ENCODE measurements around the gene SAMD4B. TPM values are rescaled to one million over a fixed set of nuclear protein-coding genes. Genes with fewer than 3 reads are reported as not detected.
A peak's percentile ranks its signal among the peaks of the same experiment; 100 is the strongest.

SAMD4B gene
- total RNA-seq, 1 donor from 2014 or later = 123 TPM

GRCh38 chr19:39385629-39386411 lies 43.6 kb downstream of the SAMD4B start:
- peaks cover 3% of the 10 kb centered on the region for H3K36me3 ChIP-seq (ENCODE audit: control insufficient read depth, insufficient read depth, low read length)
- TF ChIP-seq, protein P1, sequence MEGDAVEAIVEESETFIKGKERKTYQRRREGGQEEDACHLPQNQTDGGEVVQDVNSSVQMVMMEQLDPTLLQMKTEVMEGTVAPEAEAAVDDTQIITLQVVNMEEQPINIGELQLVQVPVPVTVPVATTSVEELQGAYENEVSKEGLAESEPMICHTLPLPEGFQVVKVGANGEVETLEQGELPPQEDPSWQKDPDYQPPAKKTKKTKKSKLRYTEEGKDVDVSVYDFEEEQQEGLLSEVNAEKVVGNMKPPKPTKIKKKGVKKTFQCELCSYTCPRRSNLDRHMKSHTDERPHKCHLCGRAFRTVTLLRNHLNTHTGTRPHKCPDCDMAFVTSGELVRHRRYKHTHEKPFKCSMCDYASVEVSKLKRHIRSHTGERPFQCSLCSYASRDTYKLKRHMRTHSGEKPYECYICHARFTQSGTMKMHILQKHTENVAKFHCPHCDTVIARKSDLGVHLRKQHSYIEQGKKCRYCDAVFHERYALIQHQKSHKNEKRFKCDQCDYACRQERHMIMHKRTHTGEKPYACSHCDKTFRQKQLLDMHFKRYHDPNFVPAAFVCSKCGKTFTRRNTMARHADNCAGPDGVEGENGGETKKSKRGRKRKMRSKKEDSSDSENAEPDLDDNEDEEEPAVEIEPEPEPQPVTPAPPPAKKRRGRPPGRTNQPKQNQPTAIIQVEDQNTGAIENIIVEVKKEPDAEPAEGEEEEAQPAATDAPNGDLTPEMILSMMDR (IDR thresholded peaks at IDR 0.05; ENCODE audit: insufficient read depth, low read length, poor library complexity, severe bottlenecking) = no peak
- H3K27me3 ChIP-seq (ENCODE audit: control insufficient read depth, insufficient read depth, low read length) = no peaks in the 10 kb centered on the region
- no peak for DNase-seq (ENCODE audit: low read depth)
- no peak overlapping the region for H3K4me3 ChIP-seq (ENCODE audit: low read depth, low read length)

- no peaks in the 10 kb centered on the region for H3K27me3 ChIP-seq (ENCODE audit: control insufficient read depth, insufficient read depth, low read length)
- H3K4me3 ChIP-seq (ENCODE audit: low read depth, low read length) = no peak overlapping the region
- TF ChIP-seq, protein P1 (IDR thresholded peaks at IDR 0.05; ENCODE audit: insufficient read depth, low read length, poor library complexity, severe bottlenecking) = no peak
- peaks cover 3% of the 10 kb centered on the region for H3K36me3 ChIP-seq (ENCODE audit: control insufficient read depth, insufficient read depth, low read length)
- DNase-seq (ENCODE audit: low read depth) = no peak
Observed at GRCh38 chr19:39386557-39386956, 44.3 kb downstream of the SAMD4B start.

GRCh38 chr19:39388657-39389056 lies 46.4 kb downstream of the SAMD4B start:
- TF ChIP-seq, protein P1 (IDR thresholded peaks at IDR 0.05; ENCODE audit: insufficient read depth, low read length, poor library complexity, severe bottlenecking) = no peak
- Histone ChIP-seq H3K36me3 (ENCODE audit: control insufficient read depth, insufficient read depth, low read length) (peaks cover 2% of the 10 kb centered on the region), H3K4me3 (ENCODE audit: low read depth, low read length) (no peak overlapping the region), H3K27me3 (ENCODE audit: control insufficient read depth, insufficient read depth, low read length) (no peaks in the 10 kb centered on the region)
- no peak for DNase-seq (ENCODE audit: low read depth)

DNA sequence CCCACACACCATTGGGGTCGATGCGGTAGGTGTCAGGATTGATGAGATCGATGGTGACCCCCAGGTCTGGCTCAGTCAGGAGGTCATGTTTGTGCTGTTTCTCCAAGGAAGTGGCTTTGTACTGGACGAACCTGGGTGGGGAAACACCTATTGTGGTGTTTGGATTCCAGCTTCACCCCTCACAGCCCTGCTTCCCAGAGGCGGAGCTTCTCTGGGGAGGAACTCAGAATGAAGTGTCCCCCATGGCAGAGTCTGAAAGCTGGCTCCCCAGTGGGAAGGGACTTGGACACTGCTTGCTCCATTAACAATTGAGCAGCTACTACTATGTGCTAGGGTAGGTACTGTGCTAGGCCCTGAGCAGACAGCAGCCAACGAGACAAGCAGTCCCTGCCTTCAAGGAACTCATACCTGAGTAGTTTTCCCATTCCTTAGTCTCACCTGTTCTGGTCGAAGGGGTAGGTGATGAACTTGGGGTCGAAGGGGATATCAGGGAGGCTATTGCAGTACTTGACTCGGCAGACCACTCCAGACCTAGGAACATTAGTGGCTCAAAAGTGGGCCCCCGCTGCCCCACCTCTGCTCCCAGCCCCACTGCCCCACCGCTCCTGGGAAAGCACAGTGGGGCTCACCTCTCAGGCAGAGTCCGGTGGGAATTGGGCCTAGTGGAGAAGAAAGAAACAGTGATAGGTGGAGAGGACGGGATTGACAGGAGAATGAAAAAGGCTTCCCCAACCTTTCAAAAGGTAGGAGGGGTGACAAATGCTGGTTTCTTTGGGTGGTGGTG lies 47.6 kb downstream of the SAMD4B start:
- no peak for DNase-seq (ENCODE audit: low read depth)
- Histone ChIP-seq H3K36me3 (ENCODE audit: control insufficient read depth, insufficient read depth, low read length) (peaks cover 3% of the 10 kb centered on the region), H3K4me3 (ENCODE audit: low read depth, low read length) (peak overlapping the region; percentile 96), H3K27me3 (ENCODE audit: control insufficient read depth, insufficient read depth, low read length) (no peaks in the 10 kb centered on the region)
- TF ChIP-seq, protein P1 (IDR thresholded peaks at IDR 0.05; ENCODE audit: insufficient read depth, low read length, poor library complexity, severe bottlenecking) = no peak

DNA sequence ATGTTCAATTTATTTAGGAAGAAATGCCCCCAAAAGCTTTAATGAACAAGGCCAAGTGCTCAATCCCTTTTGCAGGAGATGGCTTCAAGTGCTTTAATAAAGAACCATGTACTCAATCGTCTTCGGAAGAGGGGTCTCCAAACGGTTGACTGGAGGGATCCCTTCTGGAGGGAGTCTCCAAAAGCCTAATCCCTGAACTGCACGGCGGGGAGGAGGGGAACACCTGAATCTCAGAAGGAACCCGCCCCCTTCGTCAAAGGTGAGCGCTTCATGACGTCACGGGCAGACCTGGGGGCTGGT lies 48.2 kb downstream of the SAMD4B start:
- H3K36me3 ChIP-seq (ENCODE audit: control insufficient read depth, insufficient read depth, low read length) = peaks cover 3% of the 10 kb centered on the region
- no peak for DNase-seq (ENCODE audit: low read depth)
- peak overlapping the region; percentile 96 for H3K4me3 ChIP-seq (ENCODE audit: low read depth, low read length)
- TF ChIP-seq, protein P1 (IDR thresholded peaks at IDR 0.05; ENCODE audit: insufficient read depth, low read length, poor library complexity, severe bottlenecking) = no peak
- H3K27me3 ChIP-seq (ENCODE audit: control insufficient read depth, insufficient read depth, low read length) = no peaks in the 10 kb centered on the region

All from kidney epithelial cell (primary cell).